ENCODE data around the gene LSS. TPM values are rescaled to one million over a fixed set of nuclear protein-coding genes. Genes with fewer than 3 reads are reported as not detected.

Gene LSS
- 10 to 100 TPM; 43.6 to 47.6 TPM for total RNA-seq
- polyA plus RNA-seq: 10 to 100 TPM; 12.3 to 14.6 (median 14.3) TPM
- total RNA-seq: 39.0 to 98.2 (median 57.8) reads per million in 6 experiments

DNA sequence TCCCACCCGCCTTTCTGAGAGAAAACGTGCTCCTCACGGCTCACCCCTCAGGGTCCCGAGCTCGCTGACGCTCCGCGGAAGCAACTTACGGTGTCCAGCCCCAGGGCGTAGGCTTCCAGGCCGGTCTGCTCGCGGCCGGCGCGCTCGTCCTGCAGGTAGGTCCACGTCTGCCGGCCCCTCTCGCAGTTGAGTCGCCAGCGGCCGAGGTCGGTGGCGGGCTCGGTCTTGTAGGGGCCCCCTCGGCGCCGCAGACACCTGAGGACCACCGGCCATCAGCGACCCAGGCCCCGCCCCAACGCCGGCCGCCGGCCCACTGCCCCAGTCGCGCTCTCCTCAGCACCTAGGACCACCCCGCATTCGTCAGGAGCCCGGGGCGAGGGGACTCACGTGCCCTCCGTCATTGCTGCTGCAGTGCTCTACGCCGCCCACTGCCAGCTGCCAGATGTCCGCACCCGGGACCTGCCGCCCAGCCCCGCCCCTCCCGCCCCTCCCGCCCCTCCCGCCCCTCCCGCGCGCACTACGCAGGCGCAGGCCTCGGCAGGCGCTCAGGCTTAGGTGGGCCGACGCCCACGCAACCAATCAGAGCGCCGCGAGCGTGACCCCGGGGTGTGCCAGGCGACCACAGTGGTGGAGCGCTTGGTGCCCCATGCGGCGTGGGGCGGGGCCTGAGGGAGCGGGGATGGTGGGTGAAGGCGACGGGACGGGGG is at the start of gene LSS:
TSS of gene LSS (minus strand) at position 430 of the 707 bp plus-strand sequence. CDS start at position 401, 29 bp downstream.
- H3K9me3 Mint-ChIP-seq: peaks cover 0 to 6% (median 0%) of the 10 kb centered on the region in 9 donors
- H3K27me3 Mint-ChIP-seq: no peaks in the 10 kb centered on the region
- H3K27ac Mint-ChIP-seq: peak within 1 kb of the TSS; percentile 88 to 99 (median 97)
- H3K4me1 Mint-ChIP-seq: peaks cover 36 to 59% (median 54%) of the 10 kb centered on the region in 4 donors
- peak; percentile 90 to 100 (median 98) for DNase-seq
- peak within 1 kb of the TSS; percentile 77 to 99 (median 95) for H3K4me3 Mint-ChIP-seq
- POLR2A ChIA-PET: interaction anchor here (0.6 kb wide), 1 partner anchor 41 kb away, joined by 3 read pairs; no protein-coding TSS in a partner anchor
- peak; percentile 94 to 98 for ATAC-seq
- H3K36me3 Mint-ChIP-seq: peaks cover 11 to 22% (median 13%) of the 10 kb centered on the region in 3 donors

DNA sequence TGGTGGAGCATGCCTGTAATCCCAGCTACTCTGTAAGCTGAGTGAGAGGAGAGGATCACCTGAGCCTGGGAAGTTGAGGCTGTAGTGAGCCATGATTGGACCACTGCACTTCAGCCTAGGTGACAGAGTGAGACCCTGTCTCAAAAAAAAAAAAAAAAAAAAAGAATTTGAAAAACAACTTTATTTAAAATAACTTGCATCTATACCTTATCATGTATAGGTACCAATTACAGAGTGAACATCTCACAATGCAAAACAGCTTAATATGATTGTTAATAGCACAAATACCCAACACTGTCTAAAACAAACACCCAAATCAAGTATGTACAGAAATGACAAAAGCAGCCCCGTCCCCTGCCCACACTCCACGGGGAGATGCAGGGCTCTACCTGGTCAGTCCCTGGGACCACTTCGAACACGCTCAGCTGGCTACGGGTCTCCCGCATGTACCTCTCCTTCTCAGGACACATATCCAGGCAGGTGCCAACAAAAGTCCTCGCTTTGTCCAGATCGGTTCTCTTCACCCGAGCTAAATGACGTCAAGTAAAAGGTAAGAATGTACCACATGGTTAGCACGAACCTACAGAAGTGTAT is 46.3 kb upstream of the LSS start:
- Mint-ChIP-seq H3K4me1 (peaks cover 4 to 20% (median 9%) of the 10 kb centered on the region in 4 donors), H3K4me3 (no peak overlapping the region), H3K36me3 (peaks cover 6 to 91% (median 27%) of the 10 kb centered on the region in 3 donors), H3K9me3 (no peaks in the 10 kb centered on the region), H3K27ac (peak overlapping the region in 1 of 10 donors; percentile 34), H3K27me3 (no peaks in the 10 kb centered on the region)
- ATAC-seq: no peak
- POLR2A ChIA-PET: interaction anchor here (0.7 kb wide), 2 partner anchors 10 to 58 kb away, joined by 3 to 4 read pairs; no protein-coding TSS in a partner anchor
- DNase-seq: no peak

DNA sequence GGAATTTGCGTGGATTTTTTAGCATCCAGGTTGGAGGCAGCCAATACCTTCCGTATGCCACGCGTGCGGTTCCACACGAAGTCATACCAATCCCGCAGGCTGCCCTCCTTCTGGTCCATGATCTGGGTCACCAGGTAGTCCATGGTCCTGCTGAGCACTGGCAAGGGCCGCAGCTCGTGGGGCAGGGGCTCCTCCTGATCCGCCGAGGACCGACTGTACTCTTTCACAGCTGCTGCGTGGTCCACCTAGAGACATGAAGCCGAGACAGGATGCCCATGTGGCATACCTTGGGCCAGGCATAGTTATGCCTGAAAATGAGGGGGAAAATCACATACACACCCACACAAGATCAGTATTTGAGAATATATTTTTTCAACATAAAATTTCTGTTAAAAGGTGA is 44.8 kb upstream of the LSS start:
- no peak for ATAC-seq
- no peak overlapping the region for H3K4me3 Mint-ChIP-seq
- no peaks in the 10 kb centered on the region for H3K27me3 Mint-ChIP-seq
- peaks cover 6 to 90% (median 23%) of the 10 kb centered on the region in 3 donors for H3K36me3 Mint-ChIP-seq
- POLR2A ChIA-PET: no interaction called here
- H3K9me3 Mint-ChIP-seq: no peaks in the 10 kb centered on the region
- no peak overlapping the region for H3K27ac Mint-ChIP-seq
- H3K4me1 Mint-ChIP-seq: peaks cover 0 to 12% (median 7%) of the 10 kb centered on the region in 4 donors
- no peak for DNase-seq

DNA sequence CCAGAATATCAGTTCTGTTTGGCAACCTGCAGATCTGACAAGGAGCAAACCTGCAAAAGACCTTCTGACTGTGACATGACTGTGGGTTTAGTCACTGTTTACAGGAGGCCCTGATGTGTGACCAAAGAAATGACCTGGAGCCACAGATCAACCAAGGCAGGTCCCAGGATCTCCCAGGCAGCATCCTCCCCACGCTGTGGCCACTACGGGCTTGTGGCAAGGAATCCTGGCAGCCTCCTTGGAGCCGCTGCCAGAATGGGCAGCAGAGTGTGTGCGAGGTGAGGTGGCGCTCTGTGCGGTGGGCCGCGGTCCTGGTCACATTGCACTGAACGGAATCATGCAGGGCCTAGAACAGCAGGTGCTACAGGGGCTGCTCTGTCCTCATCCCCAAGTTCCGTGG is 40.9 kb upstream of the LSS start:
- no peak for ATAC-seq
- Mint-ChIP-seq H3K27ac (peak overlapping the region in 1 of 10 donors; percentile 27), H3K36me3 (peaks cover 6 to 90% (median 10%) of the 10 kb centered on the region in 3 donors)

DNA sequence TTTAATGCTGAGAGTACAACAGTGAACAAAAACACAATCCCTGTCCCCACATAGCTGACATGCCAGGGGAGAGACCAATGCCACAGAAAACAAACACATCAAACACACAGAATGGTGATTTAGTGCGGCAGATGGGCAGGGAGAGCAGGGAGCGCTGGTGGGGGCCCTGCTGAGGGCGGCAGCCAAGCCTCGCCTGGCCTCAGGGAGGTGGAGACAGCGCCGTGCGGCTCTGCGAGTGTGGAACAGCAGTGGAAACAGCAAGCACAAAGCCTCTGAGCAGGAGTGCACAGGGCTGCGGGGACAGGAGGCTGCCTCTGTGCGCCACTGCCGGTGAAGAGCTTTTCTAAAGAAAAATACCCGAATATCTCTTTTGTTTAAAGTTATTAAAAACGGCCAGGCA is 39.8 kb upstream of the LSS start:
- H3K9me3 Mint-ChIP-seq: no peaks in the 10 kb centered on the region
- H3K4me1 Mint-ChIP-seq: peaks cover 0 to 3% (median 1%) of the 10 kb centered on the region in 4 donors
- H3K27me3 Mint-ChIP-seq: no peaks in the 10 kb centered on the region
- DNase-seq (no peak), ATAC-seq (no peak)
- no peak overlapping the region for H3K4me3 Mint-ChIP-seq
- POLR2A ChIA-PET: no interaction called here
- no peak overlapping the region for H3K27ac Mint-ChIP-seq
- H3K36me3 Mint-ChIP-seq: peaks cover under 1 to 90% (median 12%) of the 10 kb centered on the region in 3 donors

More for the DNA sequence above, 40.9 kb upstream of the LSS start:
- no peak for DNase-seq
- POLR2A ChIA-PET: no interaction called here
- Mint-ChIP-seq H3K4me1 (peaks cover 0 to 6% (median 3%) of the 10 kb centered on the region in 4 donors), H3K4me3 (no peak overlapping the region), H3K27me3 (no peaks in the 10 kb centered on the region), H3K9me3 (no peaks in the 10 kb centered on the region)

DNA sequence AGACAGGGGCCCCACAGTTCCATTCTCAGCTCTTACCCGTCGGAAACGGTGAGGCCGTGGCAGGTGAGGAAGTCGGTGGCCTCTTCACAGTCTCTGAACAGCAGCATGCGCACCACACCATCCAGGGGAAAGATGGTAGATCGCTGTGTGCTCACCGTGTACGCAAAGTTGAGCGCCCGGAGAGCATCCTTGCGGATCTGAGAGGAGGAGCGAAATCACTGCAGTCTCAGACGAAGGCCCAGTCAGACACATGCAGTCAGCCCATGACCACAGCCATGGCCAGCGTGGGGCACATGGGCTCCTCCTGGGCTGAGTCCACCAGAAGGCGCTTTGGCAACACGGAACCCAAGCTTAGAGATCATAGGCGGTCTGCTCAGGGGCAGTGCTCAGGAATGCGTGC is 38.4 kb upstream of the LSS start:
- ATAC-seq: no peak
- H3K36me3 Mint-ChIP-seq: peaks cover 0 to 87% (median 8%) of the 10 kb centered on the region in 3 donors

DNA sequence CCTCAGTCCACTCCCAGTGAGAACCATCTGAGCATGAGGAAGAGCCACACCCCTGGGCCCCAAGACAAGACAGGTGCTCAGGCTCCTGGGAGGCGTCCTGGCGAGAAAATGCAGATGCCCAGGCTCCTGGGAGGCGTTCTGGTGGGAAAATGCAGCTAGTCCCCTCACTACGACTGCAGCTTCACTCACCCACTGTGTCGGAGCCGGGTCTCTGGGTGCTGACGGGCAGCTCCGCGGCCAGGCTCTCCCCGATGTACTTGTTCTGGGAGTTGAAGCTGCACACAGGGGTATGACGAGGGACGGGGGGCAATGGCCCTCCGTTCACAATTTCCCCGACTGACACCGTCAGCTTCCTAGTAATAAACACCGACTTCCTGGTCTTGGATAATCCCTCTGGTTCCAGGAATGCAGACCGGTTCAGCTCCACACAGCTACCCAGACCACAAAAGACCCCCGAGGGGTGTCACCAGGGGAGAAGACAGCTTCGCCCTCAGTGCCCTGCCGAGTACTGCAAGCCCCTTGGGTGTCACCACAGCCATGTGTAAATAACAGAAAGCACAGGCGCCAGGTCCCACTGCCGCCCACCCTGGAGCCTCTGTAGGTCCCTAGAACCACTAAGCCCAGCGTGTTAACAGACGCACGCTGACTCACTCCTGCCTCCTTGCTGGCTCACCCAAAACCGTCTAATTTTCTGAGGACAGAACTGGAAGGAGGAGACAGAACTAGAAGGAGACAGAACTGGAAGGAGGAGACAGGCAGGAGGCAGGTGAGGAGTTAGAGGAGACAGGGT is 37.4 kb upstream of the LSS start:
- Mint-ChIP-seq H3K4me3 (no peak overlapping the region), H3K4me1 (peaks cover 0 to 4% (median 3%) of the 10 kb centered on the region in 4 donors), H3K27ac (peak overlapping the region in 2 of 10 donors; percentile 56 to 70), H3K27me3 (no peaks in the 10 kb centered on the region), H3K9me3 (no peaks in the 10 kb centered on the region), H3K36me3 (peaks cover 0 to 89% (median 9%) of the 10 kb centered on the region in 3 donors)
- ATAC-seq: no peak
- POLR2A ChIA-PET: interaction anchor here (0.5 kb wide), 1 partner anchor 19 kb away, joined by 3 read pairs; the partner anchor contains the start of gene MCM3AP
- DNase-seq: no peak

More for the DNA sequence above, 38.4 kb upstream of the LSS start:
- POLR2A ChIA-PET: no interaction called here
- no peak for DNase-seq
- Mint-ChIP-seq H3K9me3 (no peaks in the 10 kb centered on the region), H3K27ac (peak overlapping the region in 3 of 10 donors; percentile 10 to 78 (median 67)), H3K27me3 (no peaks in the 10 kb centered on the region), H3K4me1 (peaks cover 0 to 3% (median 2%) of the 10 kb centered on the region in 4 donors), H3K4me3 (no peak overlapping the region)

DNA sequence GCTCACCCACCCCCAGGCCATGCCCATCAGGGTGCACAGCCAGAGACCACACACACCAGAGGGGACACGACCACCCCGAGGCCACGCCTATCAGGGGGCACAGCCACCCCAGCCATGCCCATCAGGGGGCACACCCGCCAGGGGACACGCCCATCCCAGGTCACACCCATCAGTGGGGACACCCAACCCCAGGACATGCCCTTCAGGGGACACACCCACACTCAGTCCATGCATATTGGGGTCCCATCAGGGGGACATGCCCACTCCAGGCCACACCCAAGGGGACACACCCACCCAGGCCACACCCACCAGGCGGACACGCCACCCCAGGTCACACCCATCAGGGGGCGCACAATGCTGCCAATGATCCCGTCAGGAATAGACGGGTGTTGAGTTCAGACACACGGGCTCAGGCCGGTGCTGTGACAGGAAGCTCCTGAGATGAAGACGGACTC is 36.1 kb upstream of the LSS start:
- Mint-ChIP-seq H3K36me3 (peaks cover 0 to 86% (median 10%) of the 10 kb centered on the region in 3 donors), H3K27me3 (no peaks in the 10 kb centered on the region), H3K4me3 (no peak overlapping the region), H3K27ac (no peak overlapping the region), H3K4me1 (peaks cover 0 to 5% (median 3%) of the 10 kb centered on the region in 4 donors), H3K9me3 (no peaks in the 10 kb centered on the region)
- no peak for DNase-seq
- ATAC-seq: no peak
- POLR2A ChIA-PET: interaction anchor here (0.6 to 0.7 kb wide), 2 partner anchors 16 to 291 kb away, joined by 3 read pairs; no protein-coding TSS in a partner anchor

DNA sequence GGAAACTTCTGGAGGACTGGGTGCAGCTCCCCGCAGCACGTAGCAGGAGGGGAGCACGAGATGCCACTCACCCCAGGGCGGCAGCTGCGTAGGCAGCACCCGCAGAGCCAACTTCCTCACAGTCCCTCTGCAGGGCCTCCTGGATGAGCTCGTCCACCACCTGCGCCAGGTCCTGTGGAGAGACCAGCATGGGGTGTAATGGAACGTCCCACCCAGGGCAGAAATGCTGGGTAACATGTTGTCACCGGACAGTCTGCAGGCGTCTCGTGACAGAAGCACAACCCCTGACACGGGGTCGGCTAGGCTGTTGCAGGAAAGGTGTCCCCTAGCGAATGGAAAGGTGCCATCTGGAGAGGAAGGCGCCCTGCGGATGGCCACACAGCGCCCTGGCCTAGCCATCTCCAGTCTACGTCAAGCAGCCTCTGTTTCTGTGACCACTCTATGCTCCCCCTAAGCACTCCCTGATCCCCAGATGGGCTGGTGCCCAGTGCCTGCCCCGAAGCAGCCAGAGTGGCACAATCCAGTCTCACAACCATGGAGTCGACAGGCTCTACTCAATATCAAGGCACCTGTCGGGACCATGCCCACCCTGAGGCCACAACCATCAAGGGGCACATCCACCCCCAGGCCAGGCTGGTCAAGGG is 35.6 kb upstream of the LSS start:
- Mint-ChIP-seq H3K9me3 (no peaks in the 10 kb centered on the region), H3K27me3 (no peaks in the 10 kb centered on the region), H3K27ac (peak overlapping the region in 2 of 10 donors; percentile 17 to 34), H3K36me3 (peaks cover 0 to 88% (median 10%) of the 10 kb centered on the region in 3 donors), H3K4me3 (no peak overlapping the region), H3K4me1 (peaks cover 0 to 5% (median 3%) of the 10 kb centered on the region in 4 donors)
- no peak for ATAC-seq
- POLR2A ChIA-PET: interaction anchor here (0.6 kb wide), 1 partner anchor 17 kb away, joined by 3 read pairs; no protein-coding TSS in a partner anchor
- no peak for DNase-seq

DNA sequence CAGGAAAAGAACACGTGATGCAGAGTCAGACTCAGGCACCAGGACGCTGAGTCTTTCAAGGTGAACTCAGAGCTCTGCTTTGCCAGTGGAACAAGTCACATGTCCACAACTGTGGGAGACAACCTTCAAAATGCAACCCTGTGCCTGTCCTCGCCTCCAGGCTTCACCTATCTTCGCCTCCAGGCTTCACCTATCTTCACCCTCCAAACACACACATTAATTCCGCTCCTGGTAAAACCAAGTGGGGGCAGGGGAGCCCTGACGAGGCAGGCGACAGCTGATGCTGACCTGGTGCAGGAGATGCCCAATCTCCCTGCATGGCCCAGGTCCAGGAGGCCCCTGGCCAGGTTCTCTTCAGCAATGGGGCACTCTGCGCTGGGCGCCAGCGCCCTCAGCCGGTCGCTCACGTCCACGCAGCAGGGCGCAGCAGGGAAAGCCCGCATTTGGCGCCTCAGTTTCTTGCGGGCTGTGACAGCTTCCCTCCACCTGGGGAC is 28.0 kb upstream of the LSS start:
- H3K9me3 Mint-ChIP-seq: no peaks in the 10 kb centered on the region
- H3K4me3 Mint-ChIP-seq: no peak overlapping the region
- peaks cover 0 to 89% (median 42%) of the 10 kb centered on the region in 3 donors for H3K36me3 Mint-ChIP-seq
- peak overlapping the region in 5 of 10 donors; percentile 8 to 71 (median 45) for H3K27ac Mint-ChIP-seq
- no peak for DNase-seq
- H3K27me3 Mint-ChIP-seq: no peaks in the 10 kb centered on the region
- H3K4me1 Mint-ChIP-seq: peaks cover 20 to 29% (median 22%) of the 10 kb centered on the region in 4 donors
- ATAC-seq: no peak
- POLR2A ChIA-PET: no interaction called here

DNA sequence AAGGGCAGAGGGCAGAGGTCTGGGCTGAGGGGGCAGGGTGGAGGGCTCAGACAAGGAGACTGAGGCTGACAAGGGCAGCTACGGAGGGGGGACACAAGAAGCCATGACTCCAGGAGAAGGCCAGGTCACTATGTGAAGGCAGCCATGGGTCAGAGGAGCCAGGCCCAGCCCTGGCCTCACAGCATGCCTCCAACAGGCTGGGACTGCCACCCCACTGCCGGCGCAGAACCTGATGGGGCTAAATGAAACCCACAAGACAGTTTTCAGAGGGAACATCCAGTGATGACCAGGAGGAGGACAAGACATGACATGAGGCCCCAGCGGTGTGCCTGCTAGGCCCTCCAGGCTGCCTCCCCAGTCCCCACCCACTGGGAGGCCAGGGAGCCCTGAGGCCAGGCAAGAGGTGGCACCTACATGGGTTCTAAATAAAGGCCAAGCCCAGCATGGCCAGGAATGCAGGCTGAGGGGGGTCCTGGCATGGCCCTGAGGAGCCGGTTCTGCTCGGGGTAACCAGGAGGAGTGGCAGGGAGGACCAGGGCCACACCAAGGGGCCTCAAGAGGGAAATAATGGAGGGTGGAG is 27.3 kb upstream of the LSS start:
- ATAC-seq: no peak
- Mint-ChIP-seq H3K9me3 (no peaks in the 10 kb centered on the region), H3K27ac (peak overlapping the region in 4 of 10 donors; percentile 69 to 95 (median 80)), H3K27me3 (no peaks in the 10 kb centered on the region), H3K36me3 (peaks cover 0 to 89% (median 42%) of the 10 kb centered on the region in 3 donors), H3K4me3 (no peak overlapping the region), H3K4me1 (peaks cover 18 to 34% (median 27%) of the 10 kb centered on the region in 4 donors)
- POLR2A ChIA-PET: interaction anchor here (0.5 kb wide), 1 partner anchor 170 kb away, joined by 7 read pairs; no protein-coding TSS in a partner anchor
- no peak for DNase-seq
